SK-N-SH (cell line): ENCODE measurements around the gene NFKBIA. TPM values are rescaled to one million over a fixed set of nuclear protein-coding genes. Genes with fewer than 3 reads are reported as not detected.

ENCODE experiments used
- CTCF ChIA-PET: fragments of 300-600, 350-600 bp; formaldehyde crosslinking; extraction: SDS; loops from one replicate; lab custom pipeline; 2021; lab: Yijun Ruan, JAX
- POLR2A ChIA-PET: fragments of 350-600 bp; sonication (Branson Sonifier 250); formaldehyde crosslinking; extraction: SDS; loops from one replicate; lab custom pipeline; 2020; ENCODE audit warnings: antibody characterized with exemption, inconsistent platforms; lab: Yijun Ruan, JAX
- DNase-seq: peaks from one replicate; pipeline ENCODE4 v3.0.0; 2012
- H2AFZ ChIP-seq: fragments of 200-600 bp; sonication (generic); 2 replicates; pipeline ENCODE4 v1.8.1; 2016; ENCODE audit warnings: antibody characterized with exemption, mild to moderate bottlenecking, low read depth
- H3F3A ChIP-seq: fragments of 200-600 bp; sonication (generic); replicated peaks from 2 replicates; pipeline ENCODE3; 2016; ENCODE audit warnings: antibody characterized with exemption, mild to moderate bottlenecking; ENCODE audit not compliant: insufficient read depth
- H3K27ac ChIP-seq, 2 experiments: fragments of 200-500 bp in 1 of 2; fragments of 200-600 bp in 1 of 2; sonication (Bioruptor generic) in 1 of 2; sonication (generic), shearing (Covaris generic) in 1 of 2; 2 replicates each; pipeline versions ENCODE4 v1.5.1 to v1.6.1; 2014 to 2016; ENCODE audit warnings: low read depth in 2 of 2, inconsistent platforms in 1 of 2, low read length in 1 of 2, mild to moderate bottlenecking in 1 of 2, mixed read lengths in 1 of 2
- H3K27me3 ChIP-seq: fragments of 200-600 bp; sonication (generic), shearing (Covaris generic); 2 replicates; pipeline ENCODE4 v1.6.1; 2016; ENCODE audit warnings: mixed run types; ENCODE audit not compliant: insufficient read depth
- H3K36me3 ChIP-seq, 2 experiments: fragments of 200-500 bp in 1 of 2; fragments of 200-600 bp in 1 of 2; sonication (Bioruptor generic) in 1 of 2; sonication (generic) in 1 of 2; replicated peaks in 1 of 2; 2 replicates each; pipeline versions ENCODE3 to v1.5.1; 2014 to 2016; ENCODE audit warnings: low read length in 1 of 2, mild to moderate bottlenecking in 1 of 2; ENCODE audit not compliant: insufficient read depth in 2 of 2, control insufficient read depth in 1 of 2
- H3K4me1 ChIP-seq, 2 experiments: fragments of 200-500 bp in 1 of 2; fragments of 200-600 bp in 1 of 2; sonication (Bioruptor generic) in 1 of 2; sonication (generic), shearing (Covaris generic) in 1 of 2; 2 replicates each; pipeline versions ENCODE4 v1.5.1 to v1.6.1; 2014 to 2016; ENCODE audit warnings: low read depth in 1 of 2, low read length in 1 of 2, mixed run types in 1 of 2; ENCODE audit not compliant: insufficient read depth in 2 of 2, control insufficient read depth in 1 of 2
- H3K4me2 ChIP-seq: fragments of 200-600 bp; sonication (generic), shearing (Covaris generic); 2 replicates; pipeline ENCODE4 v1.6.1; 2017; ENCODE audit warnings: mixed run types
- H3K4me3 ChIP-seq, 2 experiments: fragments of 200-500 bp in 1 of 2; fragments of 200-600 bp in 1 of 2; sonication (Bioruptor generic) in 1 of 2; sonication (generic), shearing (Covaris generic) in 1 of 2; 2 replicates each; pipeline versions ENCODE4 v1.5.1 to v1.8.1; 2014 to 2016; ENCODE audit warnings: low read depth in 2 of 2, inconsistent platforms in 1 of 2, low read length in 1 of 2, mild to moderate bottlenecking in 1 of 2, mixed read lengths in 1 of 2, moderate library complexity in 1 of 2
- H3K79me2 ChIP-seq: fragments of 200-600 bp; sonication (generic); 2 replicates; pipeline ENCODE4 v1.8.1; 2017; ENCODE audit warnings: mild to moderate bottlenecking; ENCODE audit not compliant: insufficient read depth
- H3K9ac ChIP-seq: fragments of 200-600 bp; sonication (generic); 2 replicates; pipeline ENCODE4 v1.6.1; 2017; ENCODE audit warnings: mixed run types
- H3K9me2 ChIP-seq: fragments of 200-600 bp; sonication (generic); 2 replicates; pipeline ENCODE4 v1.6.1; 2017; ENCODE audit warnings: mixed run types
- H3K9me3 ChIP-seq: fragments of 200-600 bp; sonication (generic); 2 replicates; pipeline ENCODE4 v1.6.1; 2017; ENCODE audit warnings: mixed run types, mild to moderate bottlenecking, moderate library complexity
- H4K20me1 ChIP-seq: fragments of 200-600 bp; sonication (generic); 2 replicates; pipeline ENCODE4 v1.6.1; 2017; ENCODE audit warnings: mild to moderate bottlenecking, mixed run types; ENCODE audit not compliant: insufficient read depth
- ELF1 ChIP-seq: IDR thresholded peaks from 2 replicates; pipeline ENCODE4 v1.4.0; 2012
- EP300 ChIP-seq, 2 experiments: IDR thresholded peaks; 2 replicates each; pipeline versions ENCODE4 v1.4.0 to v1.6.1; 2012; ENCODE audit warnings: borderline replicate concordance in 1 of 2, low read depth in 1 of 2, low read length in 1 of 2
- EZH2phosphoT487 ChIP-seq: fragments of 200-600 bp; sonication (generic); IDR thresholded peaks from 2 replicates; pipeline ENCODE4 v1.6.1; 2017; ENCODE audit warnings: low read depth, mixed run types, mild to moderate bottlenecking, antibody characterized with exemption, moderate library complexity, borderline replicate concordance
- FOXJ3 ChIP-seq: sonication (generic); formaldehyde crosslinking; IDR thresholded peaks from 2 replicates; pipeline ENCODE4 v1.5.1; 2020; ENCODE audit warnings: mild to moderate bottlenecking, missing genetic modification reagents
- JUND ChIP-seq: IDR thresholded peaks from 2 replicates; pipeline ENCODE4 v1.4.0; 2012
- MXI1 ChIP-seq: IDR thresholded peaks from 2 replicates; pipeline ENCODE4 v1.6.1; 2012; ENCODE audit warnings: mild to moderate bottlenecking, low read depth, low read length, improper control_type of control experiment
- REST ChIP-seq: IDR thresholded peaks from 2 replicates; pipeline ENCODE4 v1.6.1; 2012; ENCODE audit warnings: mild to moderate bottlenecking, low read depth, low read length, moderate library complexity
- RFX5 ChIP-seq: IDR thresholded peaks from 2 replicates; pipeline ENCODE4 v1.6.1; 2012; ENCODE audit warnings: mild to moderate bottlenecking, improper control_type of control experiment, low read length
- RXRA ChIP-seq: IDR thresholded peaks from 2 replicates; pipeline ENCODE4 v1.4.0; 2012; ENCODE audit warnings: low read depth, mild to moderate bottlenecking, borderline replicate concordance
- TAF1 ChIP-seq: IDR thresholded peaks from 2 replicates; pipeline ENCODE4 v1.6.1; 2012; ENCODE audit warnings: low read depth, mild to moderate bottlenecking, low read length, moderate library complexity, borderline replicate concordance
- TEAD4 ChIP-seq: IDR thresholded peaks from 2 replicates; pipeline ENCODE4 v1.4.0; 2012; ENCODE audit warnings: mild to moderate bottlenecking, borderline replicate concordance; ENCODE audit not compliant: insufficient read depth
- USF1 ChIP-seq: IDR thresholded peaks from 2 replicates; pipeline ENCODE4 v1.4.0; 2012; ENCODE audit warnings: low read depth, borderline replicate concordance
- polyA plus RNA-seq, 3 experiments: library from polyadenylated mRNA; depleted of rRNA; stranded (reverse); fragments of >200 nt; gene quantifications; 2 replicates each; pipeline ENCODE4 v1.2.3, GENCODE V29; 2012
- TF ChIP-seq, protein P1 (sequence below): IDR thresholded peaks from 2 replicates; pipeline ENCODE4 v1.4.0; 2012; ENCODE audit warnings: low read depth
- TF ChIP-seq, protein P2 (sequence below): IDR thresholded peaks from 2 replicates; pipeline ENCODE4 v1.4.0; 2012; ENCODE audit warnings: low read depth, borderline replicate concordance

The NFKBIA gene
- polyA plus RNA-seq, 1 of the 3 experiments (the other 2 are of a cell fraction): 56.7 TPM

GRCh38 chr14:35423621-35424020 is 19.1 kb upstream of the NFKBIA start:
- Histone ChIP-seq H3K79me2 (no peaks in the 10 kb centered on the region), H3K27me3 (no peaks in the 10 kb centered on the region), H2AFZ (no peak overlapping the region), H3K4me1 (peaks cover 6 to 20% of the 10 kb centered on the region in 2 experiments; a peak in 3 of 4 replicates), H3K36me3 (no peaks in the 10 kb centered on the region), H3K4me2 (no peak overlapping the region), H3K9me2 (no peaks in the 10 kb centered on the region), H3K4me3 (no peak overlapping the region)
- DNase-seq: no peak
- POLR2A ChIA-PET: no interaction called here
- CTCF ChIA-PET: interaction anchor here (0.7 to 2.4 kb wide), 2 partner anchors 15 to 152 kb away, joined by 3 to 17 read pairs; no protein-coding TSS in a partner anchor
- TF ChIP-seq FOXJ3 (CRISPR knock-in tag): no peak
- TF ChIP-seq JUND: no peak
- TF ChIP-seq TEAD4: no peak
- TF ChIP-seq, protein P1, sequence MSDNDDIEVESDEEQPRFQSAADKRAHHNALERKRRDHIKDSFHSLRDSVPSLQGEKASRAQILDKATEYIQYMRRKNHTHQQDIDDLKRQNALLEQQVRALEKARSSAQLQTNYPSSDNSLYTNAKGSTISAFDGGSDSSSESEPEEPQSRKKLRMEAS: no peak
- no peak for TF ChIP-seq ELF1
- no peak for TF ChIP-seq EP300 (IDR thresholded peaks at IDR 0.05; ENCODE audit: borderline replicate concordance in 1 of 2, low read depth in 1 of 2, low read length in 1 of 2)
- TF ChIP-seq RFX5: no peak
- no peak for TF ChIP-seq USF1
- TF ChIP-seq, protein P2, sequence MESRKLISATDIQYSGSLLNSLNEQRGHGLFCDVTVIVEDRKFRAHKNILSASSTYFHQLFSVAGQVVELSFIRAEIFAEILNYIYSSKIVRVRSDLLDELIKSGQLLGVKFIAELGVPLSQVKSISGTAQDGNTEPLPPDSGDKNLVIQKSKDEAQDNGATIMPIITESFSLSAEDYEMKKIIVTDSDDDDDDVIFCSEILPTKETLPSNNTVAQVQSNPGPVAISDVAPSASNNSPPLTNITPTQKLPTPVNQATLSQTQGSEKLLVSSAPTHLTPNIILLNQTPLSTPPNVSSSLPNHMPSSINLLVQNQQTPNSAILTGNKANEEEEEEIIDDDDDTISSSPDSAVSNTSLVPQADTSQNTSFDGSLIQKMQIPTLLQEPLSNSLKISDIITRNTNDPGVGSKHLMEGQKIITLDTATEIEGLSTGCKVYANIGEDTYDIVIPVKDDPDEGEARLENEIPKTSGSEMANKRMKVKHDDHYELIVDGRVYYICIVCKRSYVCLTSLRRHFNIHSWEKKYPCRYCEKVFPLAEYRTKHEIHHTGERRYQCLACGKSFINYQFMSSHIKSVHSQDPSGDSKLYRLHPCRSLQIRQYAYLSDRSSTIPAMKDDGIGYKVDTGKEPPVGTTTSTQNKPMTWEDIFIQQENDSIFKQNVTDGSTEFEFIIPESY: no peak
- TF ChIP-seq TAF1: no peak
- TF ChIP-seq EZH2phosphoT487: no peak
- no peak for TF ChIP-seq REST
- TF ChIP-seq MXI1: no peak
- no peak for TF ChIP-seq RXRA
- TF ChIP-seq, all 33 proteins: peak for 0
- no peak overlapping the region for H3K27ac ChIP-seq
- H3F3A ChIP-seq: no peaks in the 10 kb centered on the region
- no peaks in the 10 kb centered on the region for H4K20me1 ChIP-seq
- H3K9ac ChIP-seq: no peak overlapping the region
- no peaks in the 10 kb centered on the region for H3K9me3 ChIP-seq
